Endothelial cell of umbilical vein (primary cell): ENCODE results near the gene TP73. TPM values are rescaled to one million over a fixed set of nuclear protein-coding genes. Genes with fewer than 3 reads are reported as not detected.

ENCODE experiments used
- BruUV-seq: library from RNA; stranded (reverse); fragments of 400-500 nt; replicated peaks from 2 replicates; lab custom pipeline; 2021; lab: Mats Ljungman, UMichigan
- CTCF ChIA-PET: fragments of 300-600, 350-600 bp; sonication (Branson Sonifier 250); formaldehyde crosslinking; loops from one replicate; lab custom pipeline; 2021; ENCODE audit warnings: antibody characterized with exemption, inconsistent platforms; lab: Charles Lee
- POLR2A ChIA-PET: fragments of 300-600, 350-600 bp; sonication (Branson Sonifier 250); formaldehyde crosslinking; loops from one replicate; lab custom pipeline; 2021; ENCODE audit warnings: antibody characterized with exemption, inconsistent platforms; lab: Charles Lee
- DNase-seq: peaks from one replicate; pipeline ENCODE4 v3.0.0-alpha.2; 2011; ENCODE audit warnings: low read depth, low spot score
- FAIRE-seq: peaks from 2 replicates; lab custom pipeline; 2011; peaks lifted over from hg19 to GRCh38; lab: Jason Lieb, UNC
- H2AFZ ChIP-seq: 2 replicates; pipeline ENCODE4 v1.6.0; 2012; ENCODE audit warnings: low read depth, low read length, control low read depth, inconsistent platforms
- H3K27ac ChIP-seq: 2 replicates; pipeline ENCODE4 v1.5.1; 2011; ENCODE audit warnings: low read depth, mild to moderate bottlenecking, control low read depth, low read length, moderate library complexity; ENCODE audit not compliant: insufficient read depth
- H3K27me3 ChIP-seq, 2 experiments: 2 replicates each; pipeline versions ENCODE4 v1.6.0 to v1.6.1; 2011; ENCODE audit warnings: low read length in 2 of 2, mixed read lengths in 1 of 2; ENCODE audit not compliant: control insufficient read depth in 2 of 2, insufficient read depth in 2 of 2
- H3K36me3 ChIP-seq, 2 experiments: 2 replicates in 1 of 2; 3 replicates in 1 of 2; pipeline ENCODE4 v1.5.1; 2011; ENCODE audit warnings: low read length in 2 of 2, mild to moderate bottlenecking in 1 of 2, moderate library complexity in 1 of 2; ENCODE audit not compliant: control insufficient read depth in 2 of 2, insufficient read depth in 2 of 2; ENCODE audit errors: extremely low read depth in 1 of 2
- H3K4me1 ChIP-seq: 3 replicates; pipeline ENCODE4 v1.5.1; 2011; ENCODE audit warnings: mild to moderate bottlenecking, low read length; ENCODE audit not compliant: control insufficient read depth, insufficient read depth; ENCODE audit errors: extremely low read depth
- H3K4me2 ChIP-seq: 2 replicates; pipeline ENCODE4 v1.6.1; 2011; ENCODE audit warnings: low read length, control low read depth, mixed read lengths; ENCODE audit not compliant: insufficient read depth
- H3K4me3 ChIP-seq, 3 experiments: fragments of 200-600 bp in 1 of 3; sonication (generic), shearing (Covaris generic) in 1 of 3; replicated peaks in 1 of 3; 2 replicates each; pipeline ENCODE4 v1.5.1; 2011 to 2016; ENCODE audit warnings: control low read depth in 3 of 3, low read length in 3 of 3, mild to moderate bottlenecking in 2 of 3, inconsistent platforms in 1 of 3, low read depth in 1 of 3, moderate library complexity in 1 of 3; ENCODE audit not compliant: insufficient read depth in 1 of 3
- H3K79me2 ChIP-seq: 2 replicates; pipeline ENCODE4 v1.6.0; 2012; ENCODE audit warnings: low read length, inconsistent platforms; ENCODE audit not compliant: control insufficient read depth, insufficient read depth
- H3K9ac ChIP-seq: replicated peaks from 2 replicates; pipeline ENCODE3; 2011; ENCODE audit warnings: low read length, control low read depth; ENCODE audit not compliant: insufficient read depth; ENCODE audit errors: extremely low read depth
- H3K9me1 ChIP-seq: replicated peaks from 3 replicates; pipeline ENCODE4 v1.6.0; 2011; ENCODE audit warnings: mild to moderate bottlenecking, low read length; ENCODE audit not compliant: control insufficient read depth, insufficient read depth; ENCODE audit errors: extremely low read depth
- H3K9me3 ChIP-seq: replicated peaks from 2 replicates; pipeline ENCODE4 v1.5.1; 2012; ENCODE audit warnings: low read length, inconsistent platforms; ENCODE audit not compliant: control insufficient read depth, insufficient read depth
- H4K20me1 ChIP-seq: replicated peaks from 2 replicates; pipeline ENCODE3; 2011; ENCODE audit warnings: mild to moderate bottlenecking, low read length; ENCODE audit not compliant: control insufficient read depth, insufficient read depth; ENCODE audit errors: extremely low read depth
- CTCF ChIP-seq, 2 donors: IDR thresholded peaks; 1 replicate in 1 of 2; 2 replicates in 1 of 2; pipeline ENCODE4 v1.5.1; 2011; ENCODE audit warnings: low read length in 2 of 2, mild to moderate bottlenecking in 2 of 2, moderate library complexity in 2 of 2, control low read depth in 1 of 2, inconsistent platforms in 1 of 2, low read depth in 1 of 2; ENCODE audit not compliant: insufficient read depth in 1 of 2; ENCODE audit errors: extremely low read depth in 1 of 2
- EZH2 ChIP-seq: IDR thresholded peaks from 2 replicates; pipeline ENCODE4 v1.6.1; 2012; ENCODE audit warnings: borderline replicate concordance, low read depth, mild to moderate bottlenecking, moderate library complexity, low read length, inconsistent platforms; ENCODE audit not compliant: severe bottlenecking
- FOS ChIP-seq: IDR thresholded peaks from 2 replicates; pipeline ENCODE4 v1.6.1; 2011; ENCODE audit warnings: mild to moderate bottlenecking, low read length, moderate library complexity, borderline replicate concordance; ENCODE audit not compliant: insufficient read depth
- GATA2 ChIP-seq: IDR thresholded peaks from 2 replicates; pipeline ENCODE4 v1.7.0; 2011; ENCODE audit warnings: low read depth, mild to moderate bottlenecking, moderate library complexity, mixed read lengths, low read length; ENCODE audit not compliant: insufficient read length, insufficient read depth
- JUN ChIP-seq: IDR thresholded peaks from 2 replicates; pipeline ENCODE4 v1.6.1; 2011; ENCODE audit warnings: borderline replicate concordance, low read depth; ENCODE audit not compliant: insufficient read length, insufficient read depth
- MAX ChIP-seq: IDR thresholded peaks from 2 replicates; pipeline ENCODE4 v1.6.1; 2011; ENCODE audit not compliant: insufficient read depth, insufficient read length
- MYC ChIP-seq: IDR thresholded peaks from one replicate; pipeline ENCODE4 v1.6.1; 2011; ENCODE audit warnings: mild to moderate bottlenecking, low read depth, low read length
- POLR2A ChIP-seq: IDR thresholded peaks from 2 replicates; pipeline ENCODE4 v1.6.1; 2012; ENCODE audit warnings: low read depth, mild to moderate bottlenecking, control low read depth, low read length
- POLR2AphosphoS5 ChIP-seq: IDR thresholded peaks from 2 replicates; pipeline ENCODE4 v1.6.1; 2012; ENCODE audit warnings: low read depth, mild to moderate bottlenecking, control low read depth, low read length, moderate library complexity; ENCODE audit not compliant: insufficient read depth
- dilution Hi-C: fragments of 300-500 bp; cut with MboI; formaldehyde crosslinking; loops from one replicate; pipeline ENCODE4 v1.15.0; 2019; ENCODE audit warnings: low sequenced_read_pairs; ENCODE audit not compliant: extremely low pct_ligation_motif_present
- intact Hi-C: fragments of 100-400 bp; cut with micrococcal nuclease; formaldehyde crosslinking; loops from one replicate; pipeline ENCODE4 v1.10.0; 2022
- polyA plus RNA-seq, 4 experiments: library from polyadenylated mRNA; depleted of rRNA in 3 of 4; stranded (reverse) in 3 of 4; unstranded in 1 of 4; fragments of >200 nt; gene quantifications; 2 replicates each; pipeline versions ENCODE4 v1.2.1 to v1.2.3, GENCODE V29; 2011 to 2012; ENCODE audit warnings: missing spikeins in 1 of 4
- total RNA-seq: library from RNA; stranded (reverse); gene quantifications from 2 replicates; pipeline ENCODE4 v1.2.3, GENCODE V29; 2021

Gene TP73
- total and polyA plus RNA-seq, 2 donors (not counting 3 experiments of a cell fraction or from before 2014, with no cell fraction given) = 0.03 to 0.15 TPM

GRCh38 chr1:3710251-3710650 lies 57.9 kb downstream of the TP73 start:
- H2AFZ ChIP-seq = no peak overlapping the region
- no peaks in the 10 kb centered on the region for H3K36me3 ChIP-seq
- no peaks in the 10 kb centered on the region for H3K9me1 ChIP-seq
- H3K4me1 ChIP-seq = no peaks in the 10 kb centered on the region
- no peaks in the 10 kb centered on the region for H3K27me3 ChIP-seq
- BruUV-seq = no TSS peak
- no peaks in the 10 kb centered on the region for H4K20me1 ChIP-seq
- dilution Hi-C loops (no loop called here), intact Hi-C loops (no loop called here)
- CTCF ChIA-PET = interaction anchor here (3.6 kb wide), 1 partner anchor 14 kb away, joined by 20 read pairs; no protein-coding TSS in a partner anchor
- TF ChIP-seq POLR2AphosphoS5 (no peak), MYC (no peak), GATA2 (no peak), MAX (no peak), EZH2 (no peak), FOS (no peak), POLR2A (no peak), JUN (no peak), CTCF (IDR thresholded peaks at IDR 0.05; ENCODE audit: extremely low read depth in 1 of 2, insufficient read depth in 1 of 2, low read depth in 1 of 2, low read length in 2 of 2) (no peak)
- H3K4me3 ChIP-seq = no peak overlapping the region
- no peak overlapping the region for H3K27ac ChIP-seq
- no peak overlapping the region for H3K4me2 ChIP-seq
- FAIRE-seq = no peak
- no peak overlapping the region for H3K9ac ChIP-seq
- no peaks in the 10 kb centered on the region for H3K79me2 ChIP-seq
- POLR2A ChIA-PET = no interaction called here
- DNase-seq = no peak
- H3K9me3 ChIP-seq = no peaks in the 10 kb centered on the region
